GM18508 (cell line): ENCODE data around the gene KTN1.

Source experiments
- ATAC-seq: cut with Tn5 transposase; IDR thresholded peaks from one replicate; pipeline ENCODE4 v1.9.1; 2021; ENCODE audit warnings: moderate number of reproducible peaks; ENCODE audit not compliant: insufficient read depth, unreplicated experiment

Gene KTN1

DNA sequence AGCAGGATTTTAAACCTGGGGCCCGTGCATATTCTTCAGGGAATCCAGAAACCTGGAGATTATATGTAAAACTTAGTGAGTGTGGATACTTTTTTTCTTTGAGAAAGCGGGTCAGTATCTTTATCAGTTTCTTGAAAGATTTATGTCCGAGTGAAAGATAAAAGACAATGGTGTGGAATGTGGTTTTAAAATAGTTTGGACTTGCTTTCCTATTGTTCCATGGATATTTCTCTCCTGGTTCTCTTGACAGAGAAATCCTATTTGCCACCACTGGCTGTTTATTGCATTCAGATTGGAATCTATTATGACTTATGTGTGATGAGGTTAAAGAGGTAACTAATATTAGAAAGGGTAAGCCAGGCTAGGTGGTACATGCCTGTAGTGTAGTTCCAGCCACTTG lies 27.4 kb downstream of the KTN1 start:
- no peak for ATAC-seq

DNA sequence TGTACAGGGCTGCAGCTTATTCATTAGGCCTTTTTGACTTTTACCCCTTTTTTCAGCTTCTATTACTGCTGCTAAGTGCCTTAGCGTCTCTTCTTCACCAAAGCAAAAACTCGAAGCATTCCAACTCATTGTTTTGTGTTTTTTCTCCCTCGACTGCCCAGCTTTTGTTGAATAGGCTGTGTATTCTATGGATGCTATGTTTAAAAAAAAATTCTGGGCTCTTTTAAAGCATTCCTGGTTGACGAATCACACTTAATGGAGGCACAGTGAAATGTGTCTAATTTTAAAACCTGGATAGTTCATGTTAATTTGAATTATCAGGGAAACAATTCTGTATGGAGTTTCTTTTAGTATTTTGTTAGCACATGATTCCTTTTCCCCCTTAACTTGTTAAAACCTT lies 29.7 kb downstream of the KTN1 start:
- ATAC-seq, result no peak

DNA sequence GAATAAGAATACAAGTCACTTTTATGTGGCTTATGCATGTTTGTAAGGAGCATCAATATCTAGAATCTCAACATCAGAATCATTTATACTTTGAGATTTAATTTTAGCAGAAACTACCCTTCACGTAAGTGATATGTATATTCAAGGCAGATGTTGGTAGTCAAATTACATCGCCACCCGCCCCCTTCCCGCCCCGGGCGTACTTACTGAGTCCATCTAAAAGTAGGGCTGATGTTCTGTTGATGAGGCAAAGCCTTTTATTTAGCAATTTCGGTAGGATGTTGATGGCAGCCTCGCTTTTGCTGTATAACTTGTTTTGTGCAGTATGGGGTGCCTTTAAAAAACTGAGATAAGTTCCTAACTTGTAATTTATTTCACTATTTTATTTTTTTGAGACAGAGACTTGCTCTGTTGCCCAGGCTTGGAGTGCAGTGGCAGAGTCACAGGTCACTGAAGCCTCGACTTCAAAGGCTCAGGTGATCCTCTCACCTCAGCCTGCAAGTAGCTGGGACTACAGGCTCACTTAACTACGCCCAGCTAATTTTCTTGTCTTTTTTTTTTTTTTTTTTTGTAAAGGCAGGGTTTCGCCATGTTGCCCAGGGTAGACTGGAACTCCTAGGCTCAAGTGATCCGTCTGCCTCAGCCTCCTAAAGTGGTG lies 30.8 kb downstream of the KTN1 start:
- ATAC-seq, result no peak

GRCh38 chr14:55611859-55612258 lies 31.9 kb downstream of the KTN1 start:
- ATAC-seq, result no peak

- ATAC-seq, result no peak
Observed at GRCh38 chr14:55614304-55614703, 34.3 kb downstream of the KTN1 start.

GRCh38 chr14:55620277-55620676 lies 40.3 kb downstream of the KTN1 start:
- no peak for ATAC-seq

DNA sequence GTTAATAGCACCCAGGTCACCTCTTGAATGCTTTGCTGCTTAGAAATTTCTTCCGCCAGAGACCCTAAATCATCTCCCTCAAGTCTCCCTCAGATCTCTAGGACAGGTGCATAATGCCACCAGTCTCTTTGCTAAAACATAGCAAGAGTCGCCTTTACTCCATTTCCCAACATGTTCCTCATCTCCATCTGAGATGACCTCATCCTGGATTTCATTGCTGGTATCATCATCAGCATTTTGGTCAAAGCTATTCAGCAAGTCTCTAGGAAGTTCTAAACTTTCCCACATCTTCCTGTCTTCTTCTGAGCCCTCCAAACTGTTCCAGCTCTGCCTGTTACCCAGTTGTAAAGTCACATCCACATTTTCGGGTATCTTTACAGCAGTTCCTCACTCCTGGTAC lies 41.0 kb downstream of the KTN1 start:
- no peak for ATAC-seq

DNA sequence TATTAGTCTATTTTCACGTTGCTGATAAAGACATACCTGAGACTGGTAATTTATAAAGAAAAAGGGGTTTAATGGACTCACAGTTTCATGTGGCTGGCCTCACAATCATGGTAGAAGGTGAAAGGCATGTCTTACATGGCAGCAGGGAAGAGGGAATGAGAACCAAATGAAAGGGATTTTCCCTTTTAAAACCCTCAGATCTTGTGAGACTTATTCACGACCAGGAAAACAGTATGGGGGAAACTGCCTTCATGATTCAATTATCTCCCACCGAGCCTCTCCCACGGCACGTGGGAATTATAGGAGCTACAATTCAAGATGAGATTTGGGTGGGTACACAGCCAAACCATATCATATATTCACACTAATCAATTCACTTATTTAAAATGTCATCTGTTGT lies 41.4 kb downstream of the KTN1 start:
- no peak for ATAC-seq

- no peak for ATAC-seq
Observed at GRCh38 chr14:55624913-55625312, 44.9 kb downstream of the KTN1 start.

DNA sequence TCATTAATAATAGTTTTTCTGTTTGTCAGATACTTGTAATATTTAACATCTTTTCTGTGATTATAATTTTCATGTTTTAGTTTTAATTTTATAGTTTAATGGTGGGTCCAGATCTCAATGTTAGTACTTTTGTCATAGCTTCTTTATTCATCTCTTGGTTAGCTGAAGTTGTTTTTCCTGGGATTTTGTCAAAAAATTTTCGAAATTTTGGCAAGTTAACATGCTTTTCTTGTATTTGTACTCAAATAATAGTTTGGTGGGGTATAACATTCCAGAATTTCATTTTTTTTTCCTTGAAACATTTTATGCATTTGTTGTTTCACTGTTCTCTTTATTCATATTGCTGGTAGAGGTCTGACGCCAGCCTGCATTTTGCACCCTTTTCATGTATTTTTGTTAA lies 45.5 kb downstream of the KTN1 start:
- no peak for ATAC-seq

GRCh38 chr14:55626131-55626530 lies 46.1 kb downstream of the KTN1 start:
- no peak for ATAC-seq

- ATAC-seq, result no peak
Observed at GRCh38 chr14:55628426-55628825, 48.4 kb downstream of the KTN1 start.

DNA sequence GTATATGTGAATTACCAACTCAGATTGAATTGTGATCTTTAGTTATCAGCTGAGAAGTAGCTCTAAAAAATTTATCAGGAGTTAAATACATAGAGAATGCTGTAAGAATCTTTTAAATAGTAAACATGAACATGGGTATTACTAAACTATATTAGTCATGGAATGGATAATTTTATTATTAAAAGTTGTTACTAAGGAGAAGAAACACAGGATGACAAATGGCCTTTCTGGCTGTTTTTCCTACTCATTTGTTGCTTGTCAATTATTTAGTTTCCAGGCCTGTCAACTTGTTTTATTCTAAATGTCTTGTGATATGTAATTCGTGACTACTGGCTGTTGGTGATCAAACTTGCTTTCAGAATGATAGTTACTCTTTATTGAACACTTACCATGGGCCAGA lies 58.7 kb downstream of the KTN1 start:
- ATAC-seq, result no peak

DNA sequence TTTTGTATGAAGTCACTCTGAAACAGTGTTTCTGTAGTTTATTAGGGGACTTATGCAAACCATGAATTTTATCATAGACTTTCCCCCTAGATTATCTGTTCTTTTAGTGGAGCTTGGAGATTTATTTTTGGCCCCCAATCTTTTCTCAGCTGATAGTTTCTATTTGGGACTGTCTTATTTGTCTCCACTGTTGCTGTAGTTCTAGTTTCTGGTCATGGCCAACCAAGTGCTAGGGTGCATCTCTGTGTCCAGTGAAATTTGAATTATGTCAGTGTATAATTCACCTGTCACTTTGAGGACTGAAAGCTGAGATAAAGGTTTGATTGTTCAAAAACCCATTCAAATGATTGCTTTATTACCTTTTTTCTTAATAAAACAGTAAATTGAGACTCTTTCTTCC lies 61.3 kb downstream of the KTN1 start:
- no peak for ATAC-seq

GRCh38 chr14:55641954-55642353 lies 61.9 kb downstream of the KTN1 start:
- no peak for ATAC-seq

DNA sequence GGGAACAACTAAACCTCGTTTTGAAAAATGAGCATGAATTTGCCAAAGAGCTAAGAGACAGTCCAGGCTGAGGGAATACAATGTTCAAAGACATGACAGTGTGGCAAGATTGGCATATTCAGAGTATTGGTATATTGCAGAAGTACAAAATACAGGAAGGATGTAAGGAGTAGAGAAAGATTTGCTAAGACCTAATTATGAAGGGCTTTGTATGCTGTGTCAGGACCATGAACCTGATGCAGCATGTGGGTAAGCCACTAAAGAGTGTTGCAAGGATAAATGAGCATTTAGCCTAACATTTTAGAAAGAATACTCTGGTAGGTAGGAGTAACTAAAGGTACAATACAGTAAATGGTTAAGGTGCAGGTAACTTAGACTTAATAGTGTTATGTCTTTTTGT lies 65.1 kb downstream of the KTN1 start:
- no peak for ATAC-seq

- ATAC-seq, result no peak
Observed at GRCh38 chr14:55645845-55646832, 66.1 kb downstream of the KTN1 start.

- ATAC-seq, result no peak
Observed at GRCh38 chr14:55650992-55651391, 71.0 kb downstream of the KTN1 start.

DNA sequence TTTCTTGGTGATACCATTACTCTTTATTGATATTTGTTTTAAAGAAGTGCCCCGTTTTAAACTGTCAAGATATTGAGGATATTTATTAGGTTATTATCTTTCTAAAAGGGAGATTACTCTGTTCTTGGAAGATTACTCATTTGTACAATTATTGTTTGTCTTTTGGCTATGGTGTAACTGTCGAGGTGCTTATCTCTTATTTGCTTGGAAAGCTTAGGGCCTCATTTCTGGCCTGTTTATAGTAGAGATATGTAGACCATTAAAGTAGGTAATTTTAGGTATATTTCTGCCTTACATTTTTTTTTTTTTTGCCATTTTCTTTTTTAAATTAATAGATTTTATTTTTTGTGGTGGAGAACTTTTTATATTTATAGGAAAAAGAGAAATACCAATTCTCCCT lies 74.2 kb downstream of the KTN1 start:
- no peak for ATAC-seq

- no peak for ATAC-seq
Observed at GRCh38 chr14:55661029-55661428, 81.0 kb downstream of the KTN1 start.

DNA sequence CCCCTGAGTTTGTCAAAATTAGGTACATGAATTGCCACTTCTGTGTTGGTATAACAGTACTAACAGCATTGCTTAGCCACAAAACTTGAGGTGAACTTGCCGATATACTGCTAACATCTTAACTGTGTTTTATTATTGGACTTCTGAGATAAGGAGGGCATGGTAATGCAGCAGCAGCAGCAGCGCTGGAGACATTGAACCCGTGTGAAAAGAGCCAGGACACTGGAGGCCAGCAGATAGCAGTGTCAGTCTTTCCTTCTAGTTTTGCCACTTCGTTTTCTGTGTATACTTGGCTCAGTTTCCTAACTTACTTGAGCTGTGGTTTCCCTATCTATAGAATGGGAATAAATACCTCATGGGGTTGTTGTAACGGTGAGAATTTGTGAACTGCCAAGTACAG lies 82.7 kb downstream of the KTN1 start:
- ATAC-seq, result no peak
